AG10803 (cell line): ENCODE measurements around the gene SELENBP1.

ENCODE experiments used
- DNase-seq: peaks from one replicate; pipeline ENCODE4 v3.0.0; 2010; ENCODE audit warnings: low read depth
- H3K4me3 ChIP-seq: 2 replicates; pipeline ENCODE4 v1.5.1; 2011; ENCODE audit warnings: mild to moderate bottlenecking, low read length, control low read depth
- TF ChIP-seq, protein P1 (sequence below): conservative IDR thresholded peaks from 2 replicates; pipeline ENCODE4 v1.5.1; 2011; ENCODE audit warnings: mild to moderate bottlenecking, low read length, control low read depth, inconsistent platforms

Gene SELENBP1

GRCh38 chr1:151406176-151406575, 33.7 kb upstream of the SELENBP1 start:
- DNase-seq = no peak
- H3K4me3 ChIP-seq = no peak overlapping the region
- TF ChIP-seq, protein P1, sequence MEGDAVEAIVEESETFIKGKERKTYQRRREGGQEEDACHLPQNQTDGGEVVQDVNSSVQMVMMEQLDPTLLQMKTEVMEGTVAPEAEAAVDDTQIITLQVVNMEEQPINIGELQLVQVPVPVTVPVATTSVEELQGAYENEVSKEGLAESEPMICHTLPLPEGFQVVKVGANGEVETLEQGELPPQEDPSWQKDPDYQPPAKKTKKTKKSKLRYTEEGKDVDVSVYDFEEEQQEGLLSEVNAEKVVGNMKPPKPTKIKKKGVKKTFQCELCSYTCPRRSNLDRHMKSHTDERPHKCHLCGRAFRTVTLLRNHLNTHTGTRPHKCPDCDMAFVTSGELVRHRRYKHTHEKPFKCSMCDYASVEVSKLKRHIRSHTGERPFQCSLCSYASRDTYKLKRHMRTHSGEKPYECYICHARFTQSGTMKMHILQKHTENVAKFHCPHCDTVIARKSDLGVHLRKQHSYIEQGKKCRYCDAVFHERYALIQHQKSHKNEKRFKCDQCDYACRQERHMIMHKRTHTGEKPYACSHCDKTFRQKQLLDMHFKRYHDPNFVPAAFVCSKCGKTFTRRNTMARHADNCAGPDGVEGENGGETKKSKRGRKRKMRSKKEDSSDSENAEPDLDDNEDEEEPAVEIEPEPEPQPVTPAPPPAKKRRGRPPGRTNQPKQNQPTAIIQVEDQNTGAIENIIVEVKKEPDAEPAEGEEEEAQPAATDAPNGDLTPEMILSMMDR = no peak

- DNase-seq = no peak
- TF ChIP-seq, protein P1 = no peak
- H3K4me3 ChIP-seq = no peak overlapping the region
Observed at GRCh38 chr1:151405187-151405951, 32.9 kb upstream of the SELENBP1 start.

GRCh38 chr1:151403612-151404011, 31.1 kb upstream of the SELENBP1 start:
- TF ChIP-seq, protein P1 = no peak
- DNase-seq = no peak
- H3K4me3 ChIP-seq = no peak overlapping the region

GRCh38 chr1:151402764-151403163, 30.3 kb upstream of the SELENBP1 start:
- TF ChIP-seq, protein P1 = no peak
- no peak overlapping the region for H3K4me3 ChIP-seq
- no peak for DNase-seq

DNA sequence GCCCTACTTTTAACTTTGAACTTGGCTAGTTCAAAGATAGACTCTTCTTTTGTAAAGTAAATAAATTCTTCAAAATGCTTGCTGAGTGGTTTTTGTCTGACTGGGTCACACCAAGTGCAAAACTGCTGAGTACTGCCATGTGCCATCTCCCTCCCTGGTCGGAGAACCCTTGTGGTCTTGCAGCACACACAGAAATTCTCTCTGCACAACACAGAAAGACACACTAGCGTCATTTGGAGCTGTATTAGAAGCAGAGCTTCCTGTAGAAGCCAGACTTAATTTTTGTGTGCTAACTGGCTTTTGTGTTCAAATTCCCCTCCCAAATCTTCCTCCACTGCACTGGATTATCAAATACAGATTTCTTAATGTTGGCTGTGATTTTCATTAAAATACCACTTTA, 29.4 kb upstream of the SELENBP1 start:
- TF ChIP-seq, protein P1 = no peak
- no peak for DNase-seq
- H3K4me3 ChIP-seq = no peak overlapping the region

GRCh38 chr1:151401125-151401788, 28.8 kb upstream of the SELENBP1 start:
- H3K4me3 ChIP-seq = no peak overlapping the region

More at GRCh38 chr1:151401125-151401788, 28.8 kb upstream of the SELENBP1 start:
- peak; percentile 17 for DNase-seq
- TF ChIP-seq, protein P1 = no peak
